Glomerular visceral epithelial cell (primary cell): Measurements from ENCODE around the gene DYNLRB2.

Experiments
- DNase-seq: peaks from one replicate; pipeline ENCODE4 v3.0.0-alpha.2; 2016; ENCODE audit errors: extremely low spot score

DYNLRB2 gene

GRCh38 chr16:80599466-80599865 lies 58.7 kb downstream of the DYNLRB2 start:
- DNase-seq: no peak
